Measurements from ENCODE around the gene RIMKLB. TPM values are rescaled to one million over a fixed set of nuclear protein-coding genes. Genes with fewer than 3 reads are reported as not detected.

Gene RIMKLB
- total and polyA plus RNA-seq, 2 of the 4 experiments (the other 2 are of a cell fraction) = 12.5 to 18.8 TPM

- no TSS peak for BruUV-seq (replicated peaks)
- in situ Hi-C loops (cut with MboI; ENCODE audit: low sequenced_read_pairs) = no loop called here
- Histone ChIP-seq H4K8ac (ENCODE audit: low read depth in 2 of 2, low read length in 2 of 2) (no peak overlapping the region), H3K4me3 (ENCODE audit: insufficient read depth, low read depth, low read length) (no peak overlapping the region), H3K4me2 (ENCODE audit: low read depth, low read length) (no peak overlapping the region), H3K18ac (ENCODE audit: low read depth, low read length) (no peak overlapping the region), H4K91ac (ENCODE audit: insufficient read depth, low read depth, low read length) (no peak overlapping the region), H3K4ac (ENCODE audit: low read depth, low read length) (no peak overlapping the region), H3K9me1 (ENCODE audit: insufficient read depth, low read length) (no peaks in the 10 kb centered on the region), H3K23ac (ENCODE audit: low read depth, low read length) (no peak overlapping the region), H3K14ac (replicated peaks; ENCODE audit: low read depth, low read length) (no peak overlapping the region), H3K27me3 (ENCODE audit: control insufficient read depth, insufficient read depth, low read length) (no peaks in the 10 kb centered on the region; the same call in 1 of the 2 replicates), H2AFZ (replicated peaks; ENCODE audit: low read length, poor library complexity) (no peak overlapping the region), H2BK120ac (ENCODE audit: low read depth, low read length) (no peak overlapping the region), H3K27ac (ENCODE audit: insufficient read depth, low read length) (no peak overlapping the region), H2BK5ac (ENCODE audit: low read depth, low read length, poor library complexity, severe bottlenecking) (no peak overlapping the region), H3K36me3 (ENCODE audit: control insufficient read depth, insufficient read depth, low read length) (no peaks in the 10 kb centered on the region), H3K79me1 (ENCODE audit: low read depth in 1 of 2, low read length in 2 of 2) (no peaks in the 10 kb centered on the region), H4K20me1 (ENCODE audit: insufficient read depth, low read length) (no peaks in the 10 kb centered on the region), H3K9me3 (ENCODE audit: control insufficient read depth, insufficient read depth, low read length) (no peaks in the 10 kb centered on the region), H3K9ac (ENCODE audit: low read depth, low read length) (no peak overlapping the region), H2BK15ac (ENCODE audit: low read depth, low read length) (no peak overlapping the region), H3K56ac (ENCODE audit: extremely low read depth, insufficient read depth, low read length) (no peak overlapping the region), H2AK5ac (ENCODE audit: low read depth, low read length) (no peak overlapping the region), H3K4me1 (ENCODE audit: control insufficient read depth, insufficient read depth, low read length) (no peaks in the 10 kb centered on the region), H4K5ac (ENCODE audit: low read depth, low read length) (no peak overlapping the region), H2AK9ac (replicated peaks; ENCODE audit: low read depth, low read length, poor library complexity) (no peak overlapping the region), H2BK20ac (ENCODE audit: low read depth, low read length) (no peak overlapping the region)
- CTCF ChIA-PET = interaction anchor here (0.6 kb wide), 1 partner anchor 374 kb away, joined by 3 read pairs; no protein-coding TSS in a partner anchor
- dilution Hi-C loops (cut with HindIII; ENCODE audit: low sequenced_read_pairs, unreplicated experiment) = no loop called here
- intact Hi-C loops (cut with micrococcal nuclease) = no loop called here
- DNase-seq (no peak), ATAC-seq (ENCODE audit: low read depth) (no peak)
- TF ChIP-seq USF2 (IDR thresholded peaks at IDR 0.05; ENCODE audit: low read depth, low read length) (no peak), SMC3 (IDR thresholded peaks at IDR 0.05; ENCODE audit: low read depth, low read length) (no peak), FOS (IDR thresholded peaks at IDR 0.05; ENCODE audit: low read depth, low read length) (no peak), CEBPB (IDR thresholded peaks at IDR 0.05; ENCODE audit: low read depth, low read length) (no peak), MXI1 (IDR thresholded peaks at IDR 0.05; ENCODE audit: borderline replicate concordance, low read depth, low read length) (no peak), RCOR1 (IDR thresholded peaks at IDR 0.05; ENCODE audit: insufficient replicate concordance, low read length) (no peak)
- WGBS, 2 experiments (ENCODE audit: extremely low coverage in 2 of 2, insufficient read length in 1 of 2) = no CpG with 5 or more reads among the region's 3 CpGs
- POLR2A ChIA-PET (ENCODE audit: unreplicated experiment) = interaction anchor here (0.7 kb wide), 1 partner anchor 87 kb away, joined by 6 read pairs; no protein-coding TSS in a partner anchor
Observed at GRCh38 chr12:8675591-8676036, 22.2 kb upstream of the RIMKLB start.
